Fibroblast of pulmonary artery (primary cell): ENCODE measurements around the gene TDRD5.

Experiments
- DNase-seq: peaks from one replicate; pipeline ENCODE4 v3.0.0-alpha.2; 2010; ENCODE audit warnings: low read depth
- H3K4me3 ChIP-seq: replicated peaks from 2 replicates; pipeline ENCODE4 v1.5.1; 2011; ENCODE audit warnings: low read depth, mild to moderate bottlenecking, control low read depth, low read length, moderate library complexity
- CTCF ChIP-seq: IDR thresholded peaks from 2 replicates; pipeline ENCODE4 v1.5.1; 2011; ENCODE audit warnings: mild to moderate bottlenecking, control low read depth, low read length, inconsistent platforms; ENCODE audit errors: missing control alignments

TDRD5 gene

GRCh38 chr1:179554427-179554826 is 37.2 kb upstream of the TDRD5 start:
- no peak for DNase-seq
- no peak overlapping the region for H3K4me3 ChIP-seq
- TF ChIP-seq CTCF = no peak

DNA sequence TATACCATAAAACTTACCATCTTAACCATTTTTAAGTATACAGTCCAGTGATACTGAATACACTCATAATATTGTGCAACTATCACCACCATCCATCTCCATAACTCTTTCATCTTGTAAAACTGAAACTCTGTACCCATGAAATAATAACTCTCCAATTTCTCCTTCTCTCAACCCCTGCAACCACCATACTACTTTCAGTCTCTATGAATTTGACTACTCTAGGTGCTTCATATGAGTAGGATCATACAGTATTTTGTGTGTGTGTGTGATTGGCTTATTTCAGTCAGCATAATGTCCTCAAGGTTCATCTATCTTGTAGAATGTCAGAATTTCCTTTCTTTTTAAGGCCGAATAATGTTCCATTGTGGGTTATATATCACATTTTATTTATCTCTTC is 33.6 kb upstream of the TDRD5 start:
- no peak for DNase-seq
- no peak for TF ChIP-seq CTCF

DNA sequence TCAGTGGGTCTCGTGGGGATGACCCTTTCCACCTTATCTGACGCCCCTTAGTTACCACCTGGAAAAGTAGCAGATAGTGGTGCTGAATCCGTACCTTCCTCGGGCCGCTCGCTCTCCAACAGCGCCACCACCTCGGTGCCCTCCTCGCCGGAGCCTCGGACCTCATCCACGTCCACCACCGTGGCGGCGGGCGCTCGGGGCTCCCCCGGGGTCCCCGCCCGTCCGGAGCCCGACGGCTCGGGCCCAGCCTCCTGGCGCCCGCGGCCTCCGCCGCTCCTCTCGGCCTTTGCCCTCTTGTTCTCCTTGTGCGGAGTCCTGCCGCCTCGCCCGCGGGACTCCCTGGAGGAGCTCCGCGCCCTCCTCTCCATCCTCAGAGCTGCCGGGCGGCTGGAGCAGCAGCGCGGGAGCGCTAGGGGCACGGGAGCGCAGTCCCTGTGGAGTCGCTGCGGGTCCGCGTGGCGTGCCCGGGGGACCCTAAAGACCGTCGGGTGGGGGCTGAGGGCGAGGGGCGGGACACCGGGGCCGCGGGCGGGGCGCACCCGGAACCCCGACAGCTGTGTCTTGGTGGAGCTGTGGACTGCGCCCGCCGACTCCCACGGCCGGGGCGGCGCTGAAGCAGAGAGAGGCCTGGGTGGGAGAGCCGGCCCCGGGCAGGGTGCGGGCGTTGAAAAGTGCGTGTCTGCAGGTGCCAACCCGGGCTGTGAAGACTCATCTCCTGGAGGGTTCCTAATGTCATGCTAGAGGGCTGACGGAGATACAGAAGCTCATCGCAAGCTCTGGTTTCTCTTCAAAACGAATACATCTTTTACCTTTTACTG is 15.9 kb upstream of the TDRD5 start, which contains the start of gene NPHS2:
NPHS2 (minus strand) TSS at position 452 of the 818 bp plus-strand sequence; CDS start at position 368, 84 bp downstream.
- H3K4me3 ChIP-seq = no peak within 1 kb of the TSS
- TF ChIP-seq CTCF = no peak

More for the DNA sequence above, 33.6 kb upstream of the TDRD5 start:
- no peak overlapping the region for H3K4me3 ChIP-seq

GRCh38 chr1:179576509-179576908 is 15.1 kb upstream of the TDRD5 start:
- DNase-seq = no peak
- H3K4me3 ChIP-seq = no peak overlapping the region
- TF ChIP-seq CTCF = no peak

More for the DNA sequence above, 15.9 kb upstream of the TDRD5 start, which contains the start of gene NPHS2:
- no peak for DNase-seq

DNA sequence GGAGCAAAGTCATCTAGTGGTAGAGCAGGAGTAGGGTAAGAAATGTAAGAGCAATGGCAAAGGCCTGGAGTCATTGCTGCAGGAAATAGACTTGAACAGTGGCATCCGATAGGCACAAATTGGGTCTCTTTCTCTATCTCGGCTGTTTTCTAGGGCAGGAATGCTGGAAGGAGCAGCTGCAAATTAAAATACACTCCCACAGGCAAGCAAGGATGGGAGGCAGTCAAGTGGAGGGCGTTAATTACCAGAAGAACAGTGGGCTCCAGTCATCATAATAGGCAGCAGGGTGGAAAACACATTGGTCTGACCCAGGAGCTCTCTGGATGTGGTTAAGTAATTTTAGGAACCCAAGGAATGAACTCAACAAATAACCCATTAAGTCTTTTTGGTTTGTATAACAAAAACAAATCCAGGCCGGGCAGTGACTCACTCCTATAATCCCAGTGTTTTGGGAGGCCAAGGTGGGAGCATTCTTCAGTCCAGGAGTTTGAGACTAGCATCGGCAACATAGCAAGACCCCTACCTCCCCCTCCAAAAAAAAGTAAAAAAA is 7.8 kb upstream of the TDRD5 start:
- no peak for DNase-seq
- no peak for TF ChIP-seq CTCF
- H3K4me3 ChIP-seq = no peak overlapping the region

- DNase-seq = peak; percentile 47
Observed at GRCh38 chr1:179586107-179586823, 5.4 kb upstream of the TDRD5 start.

More at GRCh38 chr1:179586107-179586823, 5.4 kb upstream of the TDRD5 start:
- peak; percentile 16 for TF ChIP-seq CTCF
- H3K4me3 ChIP-seq = peak overlapping the region; percentile 29
